ENCODE results near the gene ARHGEF10L.

The ARHGEF10L gene

DNA sequence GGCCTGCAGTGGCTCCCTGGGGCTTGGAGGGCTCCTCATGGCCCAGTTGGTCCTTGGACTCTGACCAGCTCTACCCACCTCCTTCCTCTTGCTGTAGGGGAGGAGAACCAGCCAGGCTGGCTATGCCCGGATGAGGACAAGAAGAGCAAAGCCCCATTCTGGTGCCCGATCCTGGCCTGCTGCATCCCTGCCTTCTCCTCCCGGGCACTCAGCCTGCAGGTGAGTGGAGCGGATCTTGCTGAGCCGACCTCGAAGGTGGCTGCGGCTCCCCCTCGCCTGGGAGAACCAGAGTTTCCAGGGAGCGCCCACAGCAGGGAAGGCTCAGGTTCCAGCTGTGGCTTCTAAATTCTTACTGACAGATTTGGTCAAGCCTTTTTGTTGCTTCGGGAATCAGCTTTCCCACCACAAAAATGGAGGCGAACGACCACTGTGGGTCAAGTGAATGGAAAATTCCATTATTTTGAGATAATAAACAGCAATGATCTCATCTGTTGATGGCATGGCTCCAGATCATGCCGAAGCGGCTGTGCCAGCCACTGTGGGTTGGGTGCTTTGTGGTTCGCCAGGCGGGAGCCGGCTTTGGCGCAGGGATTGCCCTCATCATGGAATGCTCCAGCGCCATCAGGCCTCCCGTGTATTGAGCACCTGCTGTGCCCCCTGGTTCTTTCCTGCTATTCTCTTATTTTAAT is 109.1 kb downstream of the ARHGEF10L start:
- peak in 7 of 56 donors; percentile 2 to 37 (median 8) for DNase-seq

DNA sequence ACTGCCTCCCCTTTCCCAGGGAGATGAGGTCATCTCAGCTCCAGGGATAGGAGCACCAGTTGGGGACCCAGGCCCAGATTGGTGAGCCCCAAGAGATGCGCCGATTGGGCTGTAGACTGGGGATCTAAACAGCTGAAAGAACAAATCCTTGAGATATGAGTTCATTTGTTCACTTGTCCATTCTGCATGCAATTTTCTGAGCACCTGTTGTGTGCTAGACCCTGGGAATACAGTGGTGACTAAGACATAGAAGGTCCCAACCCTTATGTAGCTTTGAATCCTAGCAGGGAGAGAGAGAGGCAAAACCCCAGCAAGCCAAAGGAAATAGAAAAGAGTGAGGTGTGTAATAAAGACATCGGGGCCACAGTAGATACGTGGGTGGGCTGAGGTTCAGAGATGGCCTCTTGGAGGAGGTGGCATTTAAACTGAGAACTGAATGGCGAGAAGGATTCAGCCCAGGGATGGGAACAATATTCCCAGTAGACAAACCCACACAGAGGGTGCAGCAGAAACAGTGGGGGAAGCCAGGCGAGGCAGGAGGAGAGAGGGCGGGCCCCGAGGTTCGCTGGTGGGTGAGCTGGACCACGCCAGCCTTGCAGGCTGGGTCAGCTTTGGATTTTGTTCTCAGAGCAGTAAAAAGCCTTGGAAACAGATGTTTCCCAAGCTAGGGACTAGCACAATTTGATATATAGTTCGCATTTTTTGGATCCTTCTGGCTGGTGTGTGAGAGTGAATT is 110.0 kb downstream of the ARHGEF10L start:
- no peak for DNase-seq

DNA sequence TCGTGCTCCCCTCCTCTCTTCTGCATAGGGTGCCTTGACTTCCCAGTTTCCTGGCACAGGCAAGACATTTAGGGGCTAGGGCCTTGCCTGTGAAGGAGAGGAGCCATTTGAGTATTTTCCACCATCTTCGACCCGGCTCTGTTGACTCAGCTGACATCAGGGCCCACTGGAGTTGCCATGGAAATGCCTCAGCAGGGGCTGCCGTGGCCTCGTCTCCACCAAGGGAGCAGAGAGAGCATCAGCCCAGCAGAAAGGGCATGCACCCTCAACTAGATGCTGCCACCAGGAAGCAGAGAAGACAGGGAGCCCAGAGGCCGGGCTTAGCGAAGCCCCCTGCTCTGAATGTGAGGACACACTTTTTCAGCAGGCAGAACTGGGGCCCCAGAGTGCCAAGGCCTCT is 113.8 kb downstream of the ARHGEF10L start:
- DNase-seq, result no peak

DNA sequence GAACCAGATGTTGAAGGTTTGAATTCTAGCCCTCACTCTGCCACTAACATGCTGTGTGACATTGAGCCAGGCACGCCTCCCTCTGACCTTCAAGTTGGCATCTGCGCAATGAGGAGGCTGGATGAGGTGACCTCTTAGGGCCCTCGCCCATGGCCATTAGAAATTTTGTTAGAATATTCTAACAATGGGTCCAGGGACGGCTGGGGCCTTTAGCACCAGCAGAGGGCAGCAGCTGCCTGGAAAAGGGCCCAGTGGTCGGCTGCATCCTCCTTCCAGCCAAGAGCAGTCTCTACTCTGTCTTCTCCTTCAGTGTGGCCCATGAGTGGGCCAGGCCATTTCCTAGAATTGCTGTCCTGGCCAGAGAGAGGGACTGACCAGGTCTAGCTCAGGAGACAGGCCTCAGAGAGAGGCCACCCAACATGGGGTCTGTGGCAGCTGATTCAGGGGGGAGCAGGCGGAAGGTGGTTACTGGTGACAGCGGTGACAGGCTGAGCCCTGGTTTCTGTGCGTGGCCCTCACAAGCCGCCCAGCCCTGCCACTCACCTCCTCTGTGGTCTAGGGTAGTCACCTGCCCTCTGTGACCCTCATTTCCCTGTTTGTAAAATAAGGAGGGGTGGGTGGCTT is 114.3 kb downstream of the ARHGEF10L start:
- DNase-seq, result peak in 43 of 56 donors; percentile 4 to 71 (median 28)

DNA sequence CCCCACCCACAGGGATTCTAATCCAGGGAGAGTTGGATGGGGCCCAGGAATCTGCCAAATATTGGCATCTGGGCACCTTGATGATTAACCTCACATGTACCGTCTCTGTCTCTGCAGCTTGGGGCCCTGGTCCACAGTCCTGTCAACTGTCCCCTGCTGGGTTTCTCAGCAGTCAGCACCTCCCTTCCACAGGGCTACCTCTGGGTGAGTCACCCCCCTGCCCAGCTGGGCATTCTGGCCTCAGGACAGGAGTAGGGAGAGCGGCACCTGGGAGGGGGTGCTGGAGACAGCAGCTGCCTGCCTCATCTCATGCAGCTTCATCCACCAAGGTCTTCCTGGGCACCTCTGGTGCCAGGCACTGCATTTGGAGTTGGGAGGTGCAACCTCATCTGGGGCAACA is 115.0 kb downstream of the ARHGEF10L start:
- DNase-seq, result no peak

DNA sequence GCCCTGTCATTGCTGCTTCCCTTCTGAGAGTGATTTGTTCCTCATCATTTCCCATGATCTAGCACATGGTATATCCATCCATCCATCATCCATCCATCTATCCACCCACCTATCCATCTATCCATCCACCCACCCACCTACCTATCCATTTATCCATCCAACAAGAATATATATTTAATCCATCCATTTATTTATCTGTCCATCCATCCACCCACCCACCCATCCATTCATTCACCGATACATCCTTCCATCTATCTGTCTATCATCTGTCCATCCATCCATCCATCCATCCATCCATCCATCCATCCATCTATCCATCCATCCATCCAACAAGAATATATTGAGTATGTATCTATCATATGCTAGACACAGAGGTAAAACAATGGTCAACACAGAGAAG is 115.7 kb downstream of the ARHGEF10L start:
- DNase-seq, result no peak

DNA sequence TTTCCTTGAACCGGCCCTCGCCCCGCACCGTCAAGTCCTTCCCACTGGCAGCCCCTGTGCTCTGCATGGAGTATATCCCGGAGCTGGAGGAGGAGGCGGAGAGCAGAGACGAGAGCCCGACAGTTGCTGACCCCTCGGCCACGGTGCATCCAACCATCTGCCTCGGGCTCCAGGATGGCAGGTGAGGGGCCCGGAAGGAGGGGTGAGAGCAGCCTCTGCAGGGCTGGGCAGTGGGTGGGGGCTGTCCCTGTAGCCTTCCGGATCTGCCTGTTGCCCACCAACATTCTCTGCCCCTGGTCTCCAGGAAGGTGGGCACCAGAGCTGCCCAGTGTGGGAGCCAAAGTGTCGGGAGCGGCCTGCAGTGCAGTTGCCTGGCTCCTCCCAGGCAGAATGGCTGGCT is 116.4 kb downstream of the ARHGEF10L start:
- DNase-seq, result no peak

DNA sequence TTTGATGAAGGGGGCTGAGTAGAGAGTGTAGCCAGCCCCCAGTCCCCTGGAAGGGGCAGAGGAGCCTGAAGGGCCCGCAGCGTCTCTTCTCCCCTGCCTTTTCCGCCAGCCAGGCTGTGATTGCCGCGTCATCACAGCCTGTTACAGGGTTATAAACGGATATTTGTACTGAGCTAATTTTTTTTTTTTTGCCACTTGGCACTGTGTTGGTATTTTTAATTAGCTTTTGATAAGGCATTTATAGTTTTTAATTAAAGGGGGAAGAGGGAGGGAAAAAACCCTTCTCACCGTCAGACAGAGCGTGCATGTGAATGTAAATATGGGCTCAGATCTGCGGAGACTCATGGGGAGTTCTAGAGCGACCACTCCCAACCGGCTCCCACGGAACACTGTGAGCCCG is 117.9 kb downstream of the ARHGEF10L start:
- no peak for DNase-seq

DNA sequence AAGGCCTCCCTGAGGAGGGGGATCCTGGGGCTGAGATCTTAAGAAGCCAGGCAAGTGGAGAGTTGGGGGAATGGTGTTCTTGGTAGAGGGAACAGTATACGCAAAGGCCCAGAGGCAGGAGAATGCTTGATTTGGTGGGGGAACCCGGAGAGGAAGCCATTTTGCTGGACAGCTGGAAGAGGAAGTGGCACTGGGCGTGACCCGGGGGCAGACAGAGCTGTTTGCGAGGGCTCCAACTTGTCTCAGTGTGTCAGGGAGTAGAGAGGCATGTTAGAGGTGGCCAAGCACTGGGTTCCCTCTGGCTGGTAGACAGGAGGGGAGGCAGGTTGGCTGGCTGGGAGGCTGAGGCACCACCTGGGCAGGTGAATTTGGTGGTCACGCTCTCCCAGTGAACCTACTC is 119.3 kb downstream of the ARHGEF10L start:
- DNase-seq, result no peak

DNA sequence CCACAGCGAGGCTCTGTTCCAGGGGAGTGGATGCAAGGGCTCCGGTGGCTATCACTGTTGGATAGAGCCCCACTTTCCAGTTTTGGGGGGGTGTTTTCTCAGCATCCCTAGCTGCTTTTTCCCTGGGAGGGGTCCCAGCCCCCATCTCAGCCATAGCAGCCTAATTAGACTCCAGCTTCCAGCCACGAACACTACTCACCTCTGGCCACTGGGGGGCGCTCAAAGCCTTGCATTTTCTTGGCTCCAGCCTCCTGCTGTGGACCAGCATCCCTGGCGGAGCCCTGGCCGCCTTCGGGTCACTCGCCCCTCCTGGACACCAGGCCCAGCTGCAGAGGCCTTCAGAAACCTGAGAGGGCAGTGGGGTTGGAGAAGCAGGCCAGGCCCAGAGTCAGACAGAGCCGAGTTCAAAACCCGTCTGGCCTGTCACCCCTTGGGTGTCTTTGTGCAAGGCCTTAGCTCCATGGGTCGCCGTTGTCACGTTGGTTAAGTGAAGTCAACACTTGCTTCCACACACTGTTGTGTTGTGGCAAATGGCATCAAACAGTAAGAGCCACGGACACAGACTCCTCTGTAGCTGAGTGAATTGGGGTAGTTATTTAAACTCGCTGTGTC is 122.2 kb downstream of the ARHGEF10L start:
- peak in 48 of 56 donors; percentile 5 to 80 (median 52) for DNase-seq

DNA sequence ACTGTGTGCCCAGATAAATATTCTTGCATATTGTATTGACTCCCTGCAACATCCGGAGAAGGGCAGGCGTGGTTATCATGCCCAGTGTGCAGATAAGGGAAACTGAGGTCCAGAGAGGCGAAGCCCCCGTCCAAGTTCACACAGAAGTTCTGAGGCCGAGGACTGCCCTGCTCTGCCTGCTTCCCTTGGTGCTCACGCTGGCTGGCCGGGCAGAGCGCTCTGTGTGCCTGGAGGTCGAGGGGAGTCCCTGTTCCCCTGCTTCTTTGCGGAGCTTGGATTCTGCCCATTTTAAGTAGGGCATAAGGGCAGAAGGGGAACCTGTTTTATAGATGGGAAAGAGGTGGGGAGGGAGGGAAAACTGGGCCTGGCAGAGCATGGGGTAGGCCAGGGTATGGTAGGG is 122.8 kb downstream of the ARHGEF10L start:
- DNase-seq, result no peak

DNA sequence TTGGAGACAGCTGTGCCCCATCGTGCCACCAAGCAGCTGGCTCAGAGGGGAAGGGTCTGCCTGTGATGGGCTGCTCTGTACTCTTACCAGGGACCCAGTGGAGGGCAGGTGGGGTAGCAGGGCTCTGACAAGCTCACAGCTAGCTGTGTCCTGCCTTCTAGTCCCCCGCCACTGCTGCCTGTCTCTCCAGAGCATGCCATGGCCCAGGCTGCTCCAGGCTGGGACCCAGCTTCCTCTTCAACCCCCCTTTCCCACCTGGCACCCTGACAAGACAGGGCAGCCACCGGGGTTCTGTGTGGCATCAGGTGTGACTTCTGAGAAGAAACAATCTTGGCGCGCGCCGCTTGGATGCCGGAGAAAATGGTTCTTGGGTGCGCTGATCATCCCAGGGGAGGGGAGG is 123.3 kb downstream of the ARHGEF10L start:
- DNase-seq, result no peak

DNA sequence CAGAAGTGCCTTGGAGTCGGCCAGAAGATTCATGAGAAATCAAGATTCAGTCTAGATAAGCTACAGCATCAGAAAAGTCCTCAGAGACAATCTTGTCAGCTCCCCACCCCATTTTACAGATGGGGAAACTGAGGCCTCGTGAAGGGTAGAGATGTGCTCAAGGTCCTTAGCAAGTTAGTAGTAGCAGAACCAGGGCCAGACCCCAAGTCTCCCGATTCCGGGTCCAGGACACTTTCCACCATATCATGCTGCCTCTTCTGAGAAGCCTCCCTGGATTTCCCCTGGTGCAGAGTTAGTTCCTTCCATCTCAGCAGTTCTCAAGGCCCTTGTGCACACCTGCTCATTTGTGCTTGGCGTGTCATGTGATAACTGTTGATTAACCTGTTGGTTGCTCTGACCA is 124.1 kb downstream of the ARHGEF10L start:
- DNase-seq, result no peak

DNA sequence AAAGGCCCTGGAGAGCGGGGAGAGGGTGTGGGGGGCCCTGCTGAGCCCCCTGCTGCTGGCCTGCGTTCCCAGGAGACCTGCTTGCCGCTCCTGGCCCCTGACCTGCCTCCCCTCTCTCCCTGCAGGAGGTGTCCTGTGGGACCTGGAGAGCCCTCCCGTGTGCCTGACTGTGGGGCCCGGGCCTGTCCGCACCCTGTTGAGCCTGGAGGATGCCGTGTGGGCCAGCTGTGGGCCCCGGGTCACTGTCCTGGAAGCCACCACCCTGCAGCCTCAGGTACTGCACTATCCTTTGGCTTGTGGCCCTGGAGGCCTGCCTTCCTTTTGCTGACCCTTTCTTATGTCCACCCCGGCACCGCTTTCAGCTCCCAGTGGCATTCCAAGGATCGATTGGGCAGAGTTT is 124.8 kb downstream of the ARHGEF10L start:
- no peak for DNase-seq

DNA sequence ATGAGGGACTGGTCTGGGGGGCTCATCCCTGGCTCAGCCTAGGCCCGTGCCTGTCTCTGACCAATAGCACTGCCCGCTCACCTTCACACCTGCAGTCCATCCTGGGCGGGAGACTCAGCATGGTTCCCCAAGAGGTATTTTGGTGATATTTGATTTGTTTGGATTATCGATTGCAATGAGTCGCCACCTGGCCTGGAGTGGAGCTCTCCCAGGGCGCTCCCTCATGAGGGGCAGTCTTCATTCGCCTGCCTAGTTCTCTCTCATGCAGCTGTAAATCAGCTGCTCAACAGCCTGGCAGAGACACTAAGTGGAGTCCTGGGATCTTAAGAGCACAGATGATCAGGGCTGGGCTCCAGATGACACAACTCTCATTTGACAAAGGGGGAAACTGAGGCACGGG is 125.6 kb downstream of the ARHGEF10L start:
- no peak for DNase-seq

DNA sequence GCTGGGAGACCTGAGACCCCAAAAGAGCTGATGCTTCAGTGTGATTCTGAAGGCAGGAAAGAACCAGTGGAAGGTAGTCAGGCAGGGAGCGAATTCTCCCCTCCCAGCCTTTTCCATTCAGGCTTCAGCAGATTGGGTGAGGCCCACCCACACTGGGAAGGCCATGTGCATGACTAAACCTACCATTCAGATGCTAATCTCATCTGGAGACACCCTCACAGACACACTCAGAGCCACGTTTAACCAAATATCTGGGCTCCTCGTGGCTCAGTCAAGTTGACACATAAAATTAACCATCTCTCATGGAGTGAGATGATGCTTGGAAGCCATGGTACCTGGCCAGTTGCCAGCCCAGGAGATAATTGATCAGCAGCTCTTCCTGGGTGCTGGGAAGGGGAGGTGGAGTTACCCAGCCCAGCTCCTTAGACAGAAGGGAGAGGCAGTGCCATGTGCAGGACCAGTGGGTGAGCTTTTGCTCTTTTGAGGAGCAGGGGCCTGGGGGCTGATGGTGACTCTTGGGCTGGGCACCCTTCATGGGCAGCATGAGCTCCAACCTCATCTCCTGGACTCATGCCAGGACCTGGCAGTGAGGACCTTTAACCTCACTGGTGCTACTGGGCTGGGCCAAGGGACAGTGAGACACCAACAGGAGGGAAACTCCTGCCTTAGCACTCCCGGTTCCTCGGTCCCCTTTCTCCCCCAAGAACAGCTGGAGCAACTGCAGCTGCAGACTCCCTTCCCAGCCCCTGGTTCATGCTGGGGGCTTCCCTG is 126.6 kb downstream of the ARHGEF10L start:
- no peak for DNase-seq

DNA sequence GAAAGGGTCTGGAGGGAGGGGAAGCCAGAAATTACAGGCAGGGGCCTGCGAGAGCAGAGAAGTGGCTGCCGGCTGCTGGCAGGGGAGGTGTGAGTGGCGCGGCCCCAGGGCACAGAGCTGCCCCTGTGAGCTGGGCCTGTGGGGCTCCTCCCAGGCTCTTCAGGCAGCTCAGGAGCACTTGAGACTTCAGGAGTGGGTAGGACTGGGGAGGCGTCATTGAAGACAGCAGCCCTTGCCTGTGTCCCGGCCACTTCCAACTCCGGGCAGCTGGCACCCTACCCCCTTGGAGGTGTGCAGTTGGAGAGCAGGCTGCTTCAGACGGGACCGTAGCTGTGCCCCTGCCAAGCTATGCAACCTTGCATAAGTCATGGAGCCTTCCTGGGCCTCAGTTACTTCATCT is 128.1 kb downstream of the ARHGEF10L start:
- DNase-seq, result no peak

DNA sequence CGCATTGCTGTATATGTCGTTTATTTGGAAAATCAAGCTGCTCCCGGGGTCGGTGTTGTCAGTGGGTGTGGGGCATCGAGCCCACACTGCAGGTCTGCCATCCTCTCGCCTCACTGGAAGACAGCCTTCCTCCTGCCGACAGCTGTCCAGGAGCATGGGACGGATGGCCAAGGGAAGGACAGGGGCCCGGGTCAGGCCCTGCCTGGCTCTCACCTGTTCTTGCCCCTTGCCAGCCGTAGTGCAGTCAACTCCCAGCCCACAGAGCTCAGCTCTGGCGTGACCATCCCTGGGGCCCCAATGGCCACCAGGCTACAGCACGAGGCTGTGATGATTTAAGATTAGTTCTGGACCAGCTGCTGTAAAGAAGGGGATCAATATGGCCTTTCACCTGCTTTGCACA is 128.7 kb downstream of the ARHGEF10L start:
- no peak for DNase-seq

DNA sequence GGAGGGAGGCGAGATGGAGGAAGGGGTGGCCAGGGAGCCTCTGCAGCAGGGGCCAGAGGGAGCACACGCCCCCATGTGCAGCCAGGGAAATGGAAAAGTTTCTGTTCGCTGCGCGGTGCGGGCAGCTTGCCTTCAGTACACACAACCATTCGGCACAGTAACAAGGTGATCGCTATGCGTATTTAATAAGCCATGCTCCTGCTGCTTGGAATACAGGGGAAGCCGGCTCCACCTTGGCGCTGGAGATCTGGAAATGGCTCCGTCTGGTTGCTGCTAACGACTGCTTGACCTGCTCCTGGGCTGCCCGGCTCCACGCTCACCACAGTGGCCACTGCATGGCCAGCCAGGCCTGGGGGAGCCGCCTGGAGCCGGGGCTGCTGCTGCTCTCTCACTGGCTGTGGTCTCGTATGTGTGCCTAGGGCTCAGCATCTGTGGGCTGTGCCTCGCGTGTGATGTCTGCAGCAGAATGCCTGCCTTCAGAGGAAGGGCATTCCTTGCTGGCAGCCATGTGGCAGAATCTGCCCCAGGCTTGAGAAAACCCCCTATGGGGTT is 129.2 kb downstream of the ARHGEF10L start:
- no peak for DNase-seq

DNA sequence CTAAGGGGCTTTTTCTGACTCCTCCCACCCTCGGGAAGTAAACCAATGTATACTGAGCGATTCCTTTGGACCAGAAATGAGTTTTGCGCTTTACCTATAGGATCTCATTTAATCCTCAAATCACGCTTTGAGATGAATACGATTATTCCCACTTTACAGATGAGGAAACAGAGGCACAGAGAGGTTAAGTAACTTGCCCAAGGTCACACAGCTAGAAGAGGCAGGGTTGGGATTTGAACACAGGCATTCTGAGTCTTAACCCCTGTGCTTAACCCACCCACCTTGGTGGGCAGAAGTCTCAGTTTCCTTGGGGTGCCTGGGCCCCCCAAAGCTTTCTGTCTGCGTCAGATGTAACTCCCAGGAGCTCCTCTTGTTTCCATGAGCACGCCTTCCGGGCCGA is 129.8 kb downstream of the ARHGEF10L start:
- no peak for DNase-seq

DNA sequence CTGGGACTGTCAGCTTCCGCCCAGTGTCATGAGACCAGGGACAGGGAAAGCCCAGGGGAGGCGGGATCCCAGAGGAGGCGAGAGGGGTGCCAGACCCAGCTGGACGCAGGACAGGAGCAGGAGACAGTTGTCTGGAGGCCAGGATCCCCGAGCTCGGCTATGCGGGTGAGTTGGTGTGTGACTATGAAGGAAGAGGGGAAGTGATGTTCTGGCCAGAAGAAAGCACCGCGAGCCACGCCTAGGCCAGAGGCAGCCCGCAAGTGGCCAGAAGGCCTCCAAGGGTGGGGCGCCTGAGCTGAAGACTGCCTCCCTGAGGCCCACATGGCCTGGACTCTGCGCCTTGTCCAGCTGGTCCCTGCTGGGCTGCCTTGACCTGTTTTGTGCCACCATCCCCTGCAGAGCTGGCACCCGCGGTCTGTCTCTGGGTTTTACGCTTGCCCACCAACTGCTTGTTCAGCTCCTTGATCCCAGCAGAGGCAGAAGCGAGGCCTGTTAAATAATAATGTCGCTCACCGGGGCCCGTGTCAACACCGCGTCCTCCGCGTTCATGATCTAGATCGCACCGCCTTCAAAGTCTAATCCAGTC is 130.5 kb downstream of the ARHGEF10L start:
- DNase-seq, result peak in 23 of 56 donors; percentile 8 to 60 (median 38)
